Esophagus mucosa (tissue), 1 donor: Measurements from ENCODE around the gene C1orf52. TPM values are rescaled to one million over a fixed set of nuclear protein-coding genes. Genes with fewer than 3 reads are reported as not detected.
A peak's percentile ranks its signal among the peaks of the same experiment; 100 is the strongest.
"Not testable (repeated sequence)": the region's sequence is repeated elsewhere in the genome, so short reads cannot be mapped to it uniquely, and the experiment has no call there.

Experiments
- ATAC-seq: fragments of 200-7000 bp; cut with Tn5 transposase; one replicate; pipeline ENCODE4 v1.9.1; 2020
- total RNA-seq: library from RNA; stranded (reverse); gene quantifications from one replicate; pipeline ENCODE4 v1.2.4, GENCODE V29; 2023
- donor health status: DM: yes; HTN: yes; CAD: no.

The C1orf52 gene
- total RNA-seq, 1 donor from 2014 or later = 11.7 TPM

GRCh38 chr1:85277802-85278201 is 18.3 kb upstream of the C1orf52 start:
- no peak for ATAC-seq

GRCh38 chr1:85276978-85277639 is 17.6 kb upstream of the C1orf52 start:
- ATAC-seq = no peak

GRCh38 chr1:85276215-85276977 is 16.9 kb upstream of the C1orf52 start, which contains the start of gene BCL10:
BCL10 (minus strand) TSS chr1:85276632; CDS start chr1:85276352, 280 bp downstream.
- ATAC-seq = peak; percentile 96

GRCh38 chr1:85275701-85276214 is 16.3 kb upstream of the C1orf52 start:
- ATAC-seq = no peak

DNA sequence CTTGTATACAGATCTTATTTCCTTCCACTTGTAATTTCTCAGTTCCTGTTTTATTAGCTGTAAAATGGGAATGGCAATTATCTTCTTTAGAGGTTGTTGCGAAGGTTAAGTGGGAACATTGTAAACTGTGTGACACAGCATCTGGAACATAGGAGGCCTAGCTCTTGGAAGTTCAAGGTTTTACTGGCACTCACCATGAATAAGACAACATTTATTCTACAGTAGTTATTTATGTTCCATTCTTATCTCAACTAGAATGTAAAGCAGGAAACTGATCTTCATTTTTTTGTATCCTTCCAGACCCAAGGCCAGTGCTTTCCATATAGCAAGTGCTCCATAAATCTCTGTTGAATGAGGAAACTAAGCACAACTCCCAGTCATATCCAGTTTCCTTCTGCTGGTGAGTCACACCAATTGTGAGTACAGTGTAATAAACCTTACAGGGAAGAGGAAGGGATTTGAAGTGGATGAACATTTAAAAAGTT is 15.5 kb upstream of the C1orf52 start:
- peak; percentile 42 for ATAC-seq

GRCh38 chr1:85273397-85273796 is 13.9 kb upstream of the C1orf52 start:
- no peak for ATAC-seq

- no peak for ATAC-seq
These were observed 9.5 kb upstream of the C1orf52 start for GRCh38 chr1:85268801-85269585.

GRCh38 chr1:85267313-85267712 is 7.9 kb upstream of the C1orf52 start:
- ATAC-seq = no peak

- ATAC-seq = no peak
These were observed 4.7 kb upstream of the C1orf52 start for GRCh38 chr1:85264150-85264549.

GRCh38 chr1:85262985-85263384 is 3.5 kb upstream of the C1orf52 start:
- ATAC-seq = no peak

GRCh38 chr1:85259912-85260274 is 431 bp upstream of the C1orf52 start:
- ATAC-seq = peak; percentile 21

GRCh38 chr1:85258536-85259117 is 835 bp downstream of the C1orf52 start:
- ATAC-seq = peak; percentile 21

GRCh38 chr1:85249042-85249441 is 10.4 kb downstream of the C1orf52 start:
- ATAC-seq = not testable (repeated sequence)

DNA sequence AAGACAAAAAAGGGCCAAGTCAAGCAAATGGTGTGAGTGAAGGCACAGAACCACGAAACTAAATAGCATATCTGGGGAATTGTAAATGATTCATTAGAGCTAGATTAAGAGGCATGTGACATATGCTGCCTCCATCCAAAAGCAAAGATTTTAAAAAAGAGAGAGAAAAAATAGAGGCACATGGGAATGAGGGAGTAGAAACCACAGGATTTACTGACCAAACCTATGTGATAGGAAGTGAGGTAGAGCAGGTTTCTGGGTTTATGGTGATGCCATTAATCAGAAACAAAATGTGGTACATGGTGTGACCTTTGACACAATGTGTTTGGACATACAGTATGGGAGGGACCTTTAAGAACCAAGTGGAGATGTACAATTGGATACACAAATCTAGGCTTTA is 13.6 kb downstream of the C1orf52 start:
- ATAC-seq = no peak

DNA sequence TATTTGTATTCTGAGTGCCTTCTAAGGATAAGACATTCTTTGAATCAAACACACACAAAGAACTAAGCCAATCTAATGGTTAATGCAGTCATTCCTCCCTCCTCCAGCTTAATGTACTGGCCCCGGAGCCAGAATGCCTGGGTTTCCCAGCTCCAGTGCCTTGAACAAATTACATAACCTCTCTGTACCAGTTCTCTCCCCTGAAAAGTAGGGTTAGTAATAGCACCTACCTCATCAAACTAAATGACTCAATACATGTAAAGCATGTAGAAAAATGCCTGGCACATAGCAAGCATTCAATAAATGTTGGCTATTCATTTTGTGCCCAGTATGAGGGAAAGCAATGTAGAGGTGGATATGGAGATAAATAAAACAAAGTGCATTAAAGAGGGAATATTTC is 14.0 kb downstream of the C1orf52 start:
- ATAC-seq = no peak

DNA sequence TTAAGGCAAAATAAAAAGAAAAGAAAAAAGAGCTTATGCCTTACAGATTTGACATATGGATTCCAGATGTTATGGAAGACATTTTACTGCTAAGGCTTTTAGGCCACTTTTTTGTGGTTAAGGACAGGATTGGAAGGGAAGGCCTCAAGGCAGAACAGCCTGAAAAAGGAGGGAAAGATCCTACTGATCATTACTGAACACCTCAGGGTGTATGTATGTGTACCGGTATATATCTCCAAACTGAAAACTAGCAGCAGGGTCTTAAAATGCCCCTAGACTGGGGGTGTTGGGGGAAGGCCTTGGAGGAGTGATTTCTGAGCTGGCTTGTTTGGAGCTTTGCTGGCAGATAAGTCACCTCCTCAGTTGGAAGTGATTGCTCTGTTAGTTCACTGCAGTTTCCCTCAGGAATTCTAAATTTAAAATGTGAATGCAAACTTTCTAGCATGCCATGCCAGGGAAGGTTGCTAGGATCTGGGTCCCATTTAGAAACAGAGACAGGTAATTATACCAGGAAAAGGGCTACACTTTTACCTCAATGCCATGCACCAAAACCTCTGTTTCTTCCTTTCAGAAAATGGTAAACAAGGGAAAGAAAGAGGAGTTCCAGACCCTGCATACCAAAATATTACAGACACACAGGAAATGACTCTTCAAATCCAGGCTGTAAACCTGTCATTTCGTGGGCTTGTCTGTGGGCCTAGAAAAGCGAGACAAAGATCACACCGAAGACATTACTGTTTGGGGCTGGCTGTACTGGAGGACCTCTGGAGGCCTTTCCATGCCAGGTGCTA is 15.0 kb downstream of the C1orf52 start:
- ATAC-seq = no peak

GRCh38 chr1:85243372-85243771 is 16.1 kb downstream of the C1orf52 start:
- no peak for ATAC-seq

GRCh38 chr1:85240643-85241042 is 18.8 kb downstream of the C1orf52 start:
- no peak for ATAC-seq

GRCh38 chr1:85240174-85240601 is 19.3 kb downstream of the C1orf52 start:
- ATAC-seq = no peak

- ATAC-seq = no peak
These were observed 21.8 kb downstream of the C1orf52 start for GRCh38 chr1:85237613-85238012.

DNA sequence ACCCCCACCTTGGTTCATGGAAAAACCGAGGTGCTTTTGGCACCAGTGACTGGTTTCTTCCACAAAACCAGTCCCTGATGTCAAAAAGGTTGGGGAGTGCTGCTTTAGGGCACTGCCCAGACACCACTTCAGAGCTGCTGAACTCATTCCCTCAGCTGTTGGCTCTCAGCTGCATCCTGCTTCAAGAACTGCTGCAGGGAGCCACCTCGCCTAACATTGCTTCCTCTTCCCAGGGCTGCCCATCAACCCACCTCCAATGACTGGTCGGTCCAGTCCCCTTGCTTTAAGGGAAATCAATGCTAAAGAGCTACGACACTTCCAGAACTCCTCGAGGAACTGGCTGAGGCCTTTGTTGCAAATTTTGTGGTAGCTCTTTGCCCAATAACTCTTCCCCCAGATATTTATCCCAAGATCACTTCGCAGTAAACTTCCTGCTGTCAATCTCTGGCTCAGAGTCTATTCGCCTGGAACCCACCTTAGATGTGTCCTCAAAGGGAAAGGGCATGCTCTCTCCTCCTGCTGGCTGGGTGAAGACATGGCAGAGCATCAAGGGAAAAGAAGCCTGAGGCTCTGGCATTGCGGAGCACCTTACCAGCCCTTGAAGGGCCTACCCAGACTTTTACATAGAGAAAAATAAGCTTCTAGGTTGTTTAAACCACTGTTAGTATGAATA is 29.0 kb downstream of the C1orf52 start:
- ATAC-seq = no peak
